Measurements from ENCODE around the gene SLC37A2. TPM values are rescaled to one million over a fixed set of nuclear protein-coding genes. Genes with fewer than 3 reads are reported as not detected.

SLC37A2 gene
- total RNA-seq, 1 experiment from 2014 or later, result 5.1 TPM

DNA sequence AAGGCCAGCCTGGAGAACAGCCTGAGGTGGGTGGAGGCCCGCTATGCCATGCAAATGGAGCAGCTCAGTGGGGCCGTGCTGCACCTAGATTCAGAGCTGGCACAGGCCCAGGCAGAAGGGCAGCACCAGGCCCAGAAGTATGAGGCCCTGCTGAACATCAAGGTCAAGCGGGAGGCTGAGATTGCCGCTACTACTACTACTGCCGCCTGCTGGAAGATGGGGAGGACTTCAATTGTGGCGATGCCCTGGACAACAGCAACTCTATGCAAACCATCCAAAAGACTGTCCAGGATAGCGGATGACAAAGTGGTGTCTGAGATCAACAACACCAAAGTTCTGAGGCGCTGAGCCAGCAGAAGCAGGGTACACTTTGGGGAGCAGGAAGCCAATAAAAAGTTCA, 51.4 kb downstream of the SLC37A2 start:
- ChIA-PET POLR2A (no interaction called here), RAD21 (ENCODE audit: low non-redundant PET in 1 of 2, low total read pairs in 2 of 2, uncharacterized antibody in 2 of 2, unreplicated experiment in 2 of 2) (interaction anchor here in 1 of 2 experiments (1.3 kb wide), 1 partner anchor 10 kb away, joined by 3 read pairs; no protein-coding TSS in a partner anchor), CTCF (interaction anchor here (1.0 to 2.6 kb wide), 3 partner anchors 9 to 12 kb away, joined by 4 to 14 read pairs (median 5); no protein-coding TSS in a partner anchor)
- H3K4me2 ChIP-seq (ENCODE audit: low read length), result no peak overlapping the region
- no peaks in the 10 kb centered on the region for H3K9me2 ChIP-seq (ENCODE audit: insufficient read depth)
- BruUV-seq (replicated peaks), result no TSS peak
- peak; percentile 52 for TF ChIP-seq RAD21 (IDR thresholded peaks at IDR 0.05; ENCODE audit: low read depth)
- peak; percentile 38 to 74 (median 68); a peak in 5 of 6 replicates for TF ChIP-seq CTCF (IDR thresholded peaks at IDR 0.05 in 2 of 3, conservative IDR thresholded peaks at IDR 0.05 in 1 of 3; ENCODE audit: borderline replicate concordance in 1 of 3, insufficient read depth in 1 of 3, low read depth in 2 of 3, low read length in 2 of 3)
- no peak for TF ChIP-seq POLR2AphosphoS5 (IDR thresholded peaks at IDR 0.05; ENCODE audit: low read depth, low read length)
- peak; percentile 68; the same call in 1 of the 2 replicates for TF ChIP-seq CBX3 (IDR thresholded peaks at IDR 0.05; ENCODE audit: low read depth)
- no peak for TF ChIP-seq ELF1 (IDR thresholded peaks at IDR 0.05; ENCODE audit: borderline replicate concordance, low read depth)
- TF ChIP-seq TCF7L2 (IDR thresholded peaks at IDR 0.05; ENCODE audit: borderline replicate concordance, extremely low read depth, insufficient read depth, insufficient read length), result peak; percentile 50
- no peak for TF ChIP-seq SRF (IDR thresholded peaks at IDR 0.05; ENCODE audit: low read depth)
- no peaks in the 10 kb centered on the region for H4K20me1 ChIP-seq (ENCODE audit: insufficient read depth)
- peaks cover 18% of the 10 kb centered on the region; the same call in 1 of the 2 replicates for H3K79me2 ChIP-seq (ENCODE audit: insufficient read depth, low read length)
- H3K27me3 ChIP-seq (ENCODE audit: insufficient read depth, low read length), result no peaks in the 10 kb centered on the region
- DNase-seq (ENCODE audit: low read depth, low spot score) (peak; percentile 34), ATAC-seq (no peak)
- no peak overlapping the region for H3K9ac ChIP-seq (ENCODE audit: low read length)
- peaks cover 3 to 17% of the 10 kb centered on the region in 2 experiments; a peak in 3 of 4 replicates for H3K4me1 ChIP-seq (ENCODE audit: control insufficient read depth in 1 of 2, insufficient read depth in 2 of 2, low read length in 2 of 2)
- H2AFZ ChIP-seq (ENCODE audit: low read depth, low read length, poor library complexity, severe bottlenecking), result peak overlapping the region; percentile 2
- H3K36me3 ChIP-seq (ENCODE audit: control insufficient read depth in 1 of 2, insufficient read depth in 2 of 2, low read length in 2 of 2), result no peaks in the 10 kb centered on the region
- no peak overlapping the region for H3K27ac ChIP-seq (ENCODE audit: low read depth, low read length)
- H3K4me3 ChIP-seq (replicated peaks in 1 of 2; ENCODE audit: low read depth in 1 of 2, low read length in 2 of 2), result no peak overlapping the region
- H3K9me3 ChIP-seq (ENCODE audit: control insufficient read depth in 1 of 2, insufficient read depth in 1 of 2, low read depth in 1 of 2, low read length in 2 of 2), result no peaks in the 10 kb centered on the region
- intact Hi-C loops (cut with micrococcal nuclease), result no loop called here

DNA sequence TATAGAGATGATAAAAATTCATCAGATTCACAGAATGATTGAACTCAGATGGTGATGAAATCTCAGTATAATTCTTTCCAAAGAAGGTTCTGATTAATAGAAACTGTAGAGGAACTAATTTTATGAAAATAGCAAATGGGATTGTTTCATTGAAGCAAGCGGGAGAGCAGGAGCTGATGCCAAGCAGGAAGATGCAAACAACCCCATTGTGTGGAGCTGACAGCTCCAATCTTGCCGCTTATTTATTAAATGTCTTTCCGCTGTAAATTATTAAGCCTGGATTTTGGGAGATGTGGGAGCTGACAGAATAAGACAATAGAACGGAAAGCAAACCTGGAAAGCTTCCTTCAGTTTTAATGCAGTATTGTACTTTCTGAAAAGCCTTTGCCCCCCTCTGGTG, 54.3 kb downstream of the SLC37A2 start:
- CTCF ChIA-PET, result interaction anchor here (1.2 to 1.7 kb wide), 2 partner anchors 25 to 27 kb away, joined by 3 to 6 read pairs; no protein-coding TSS in a partner anchor
- Histone ChIP-seq H3K4me2 (ENCODE audit: low read length) (no peak overlapping the region), H3K9me2 (ENCODE audit: insufficient read depth) (no peaks in the 10 kb centered on the region), H3K27me3 (ENCODE audit: insufficient read depth, low read length) (no peaks in the 10 kb centered on the region), H3K4me3 (replicated peaks in 1 of 2; ENCODE audit: low read depth in 1 of 2, low read length in 2 of 2) (no peak overlapping the region), H3K27ac (ENCODE audit: low read depth, low read length) (no peak overlapping the region), H3K4me1 (ENCODE audit: control insufficient read depth in 1 of 2, insufficient read depth in 2 of 2, low read length in 2 of 2) (peaks cover 0 to 4% of the 10 kb centered on the region in 2 experiments; a peak in 1 of 4 replicates), H3K9ac (ENCODE audit: low read length) (no peak overlapping the region), H3K9me3 (ENCODE audit: control insufficient read depth in 1 of 2, insufficient read depth in 1 of 2, low read depth in 1 of 2, low read length in 2 of 2) (no peaks in the 10 kb centered on the region), H2AFZ (ENCODE audit: low read depth, low read length, poor library complexity, severe bottlenecking) (no peak overlapping the region), H3K36me3 (ENCODE audit: control insufficient read depth in 1 of 2, insufficient read depth in 2 of 2, low read length in 2 of 2) (no peaks in the 10 kb centered on the region), H4K20me1 (ENCODE audit: insufficient read depth) (no peaks in the 10 kb centered on the region), H3K79me2 (ENCODE audit: insufficient read depth, low read length) (no peaks in the 10 kb centered on the region)
- no peak for ATAC-seq
- TF ChIP-seq SP1 (IDR thresholded peaks at IDR 0.05; ENCODE audit: low read depth) (no peak), EGR1 (IDR thresholded peaks at IDR 0.05; ENCODE audit: low read depth) (no peak), JUND (IDR thresholded peaks at IDR 0.05) (no peak), SRF (IDR thresholded peaks at IDR 0.05; ENCODE audit: low read depth) (no peak), EZH2 (IDR thresholded peaks at IDR 0.05) (no peak), SIN3A (IDR thresholded peaks at IDR 0.05; ENCODE audit: low read depth) (no peak), ZNF274 (IDR thresholded peaks at IDR 0.05; ENCODE audit: low read depth, low read length) (no peak), POLR2AphosphoS5 (IDR thresholded peaks at IDR 0.05; ENCODE audit: low read depth, low read length) (no peak)
- TF ChIP-seq, protein P1, sequence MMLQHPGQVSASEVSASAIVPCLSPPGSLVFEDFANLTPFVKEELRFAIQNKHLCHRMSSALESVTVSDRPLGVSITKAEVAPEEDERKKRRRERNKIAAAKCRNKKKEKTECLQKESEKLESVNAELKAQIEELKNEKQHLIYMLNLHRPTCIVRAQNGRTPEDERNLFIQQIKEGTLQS (IDR thresholded peaks at IDR 0.05), result no peak
- POLR2A ChIA-PET, result no interaction called here
- no peak for DNase-seq (ENCODE audit: low read depth, low spot score)
- BruUV-seq (replicated peaks), result no TSS peak
- intact Hi-C loops (cut with micrococcal nuclease), result no loop called here
- RAD21 ChIA-PET (ENCODE audit: low non-redundant PET in 1 of 2, low total read pairs in 2 of 2, uncharacterized antibody in 2 of 2, unreplicated experiment in 2 of 2), result no interaction called here

Data from HCT116 (cell line).